Measurements from ENCODE around the gene CCDC102B.
"Not testable (repeated sequence)": the region's sequence is repeated elsewhere in the genome, so short reads cannot be mapped to it uniquely, and the experiment has no call there.

CCDC102B gene

GRCh38 chr18:68830256-68831045 is 32.6 kb downstream of the CCDC102B start:
- DNase-seq: no peak

- DNase-seq: no peak
Observed at GRCh38 chr18:68833756-68834155, 35.9 kb downstream of the CCDC102B start.

- DNase-seq: no peak
Observed at GRCh38 chr18:68837665-68838451, 40.0 kb downstream of the CCDC102B start.

- no peak for DNase-seq
Observed at GRCh38 chr18:68839701-68840100, 41.8 kb downstream of the CCDC102B start.

GRCh38 chr18:68840554-68841263 is 42.8 kb downstream of the CCDC102B start:
- DNase-seq: no peak

- no peak for DNase-seq
Observed at GRCh38 chr18:68841301-68841700, 43.4 kb downstream of the CCDC102B start.

- DNase-seq: no peak
Observed at GRCh38 chr18:68842951-68843350, 45.1 kb downstream of the CCDC102B start.

- DNase-seq: no peak
Observed at GRCh38 chr18:68843473-68844089, 45.7 kb downstream of the CCDC102B start.

- DNase-seq: no peak
Observed at GRCh38 chr18:68847219-68847837, 49.4 kb downstream of the CCDC102B start.

- no peak for DNase-seq
Observed at GRCh38 chr18:68848242-68848641, 50.4 kb downstream of the CCDC102B start.

- DNase-seq: no peak
Observed at GRCh38 chr18:68854786-68855391, 57.0 kb downstream of the CCDC102B start.

GRCh38 chr18:68855491-68855890 is 57.6 kb downstream of the CCDC102B start:
- no peak for DNase-seq

GRCh38 chr18:68861365-68861764 is 63.5 kb downstream of the CCDC102B start:
- no peak for DNase-seq

GRCh38 chr18:68865021-68865420 is 67.1 kb downstream of the CCDC102B start:
- no peak for DNase-seq

GRCh38 chr18:68865503-68865902 is 67.6 kb downstream of the CCDC102B start:
- no peak for DNase-seq

GRCh38 chr18:68873003-68873402 is 75.1 kb downstream of the CCDC102B start:
- DNase-seq: no peak

- no peak for DNase-seq
Observed at GRCh38 chr18:68874361-68874760, 76.5 kb downstream of the CCDC102B start.

GRCh38 chr18:68879947-68880346 is 82.1 kb downstream of the CCDC102B start:
- DNase-seq: not testable (repeated sequence)

GRCh38 chr18:68887410-68887809 is 89.5 kb downstream of the CCDC102B start:
- no peak for DNase-seq

- no peak for DNase-seq
Observed at GRCh38 chr18:68893354-68893753, 95.5 kb downstream of the CCDC102B start.

GRCh38 chr18:68897286-68897685 is 99.4 kb downstream of the CCDC102B start:
- DNase-seq: no peak

- DNase-seq: no peak
Observed at GRCh38 chr18:68909579-68909978, 111.7 kb downstream of the CCDC102B start.

Measured in NCI-H774 (cell line).